Vagina (tissue), 2 donors: ENCODE data around the gene TMEM114.
"Not testable (repeated sequence)": the region's sequence is repeated elsewhere in the genome, so short reads cannot be mapped to it uniquely, and the experiment has no call there.

Experiments used
- CTCF ChIP-seq, 3 experiments: fragments of 450-650 bp in 2 of 3; fragments of 200-600 bp in 1 of 3; sonication (generic) in 1 of 3; IDR thresholded peaks; one replicate each; pipeline ENCODE4 v1.5.1; 2017 to 2019; ENCODE audit warnings: antibody characterized with exemption in 3 of 3, mild to moderate bottlenecking in 2 of 3, moderate library complexity in 2 of 3
- POLR2AphosphoS5 ChIP-seq, 2 donors: sonication (generic); formaldehyde crosslinking; IDR thresholded peaks; one replicate each; pipeline ENCODE4 v1.9.0; 2017; ENCODE audit warnings: antibody characterized with exemption in 2 of 2, mild to moderate bottlenecking in 2 of 2, low read depth in 1 of 2; ENCODE audit not compliant: insufficient read depth in 1 of 2

GRCh38 chr16:8563944-8564540 is 26.3 kb downstream of the TMEM114 start:
- TF ChIP-seq CTCF (IDR thresholded peaks at IDR 0.05); POLR2AphosphoS5 (IDR thresholded peaks at IDR 0.05; ENCODE audit: insufficient read depth in 1 of 2, low read depth in 1 of 2): not testable (repeated sequence)
